ENCODE measurements around the gene HEG1.

HEG1 gene

DNA sequence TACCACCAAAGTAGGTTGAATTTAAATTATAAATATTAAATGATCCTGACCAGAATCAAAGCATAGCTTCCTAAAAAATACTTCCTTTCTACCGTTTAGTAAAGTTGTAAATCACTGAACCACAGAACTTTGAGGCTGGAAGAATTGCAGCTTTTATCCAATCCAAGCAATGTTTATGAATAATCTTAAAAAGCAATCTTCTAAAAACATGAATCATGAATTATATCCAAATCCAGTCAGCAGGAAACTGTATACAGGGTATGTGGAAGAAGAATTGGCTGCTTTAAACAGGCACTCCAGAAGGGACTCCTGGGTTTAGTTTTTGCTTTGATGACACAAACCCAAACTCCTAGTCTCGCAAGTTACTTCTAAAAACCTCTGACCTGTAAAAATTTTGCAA lies 30.2 kb downstream of the HEG1 start:
- no peak overlapping the region for H3K27ac ChIP-seq (ENCODE audit: insufficient read depth in 1 of 2, low read depth in 1 of 2, low read length in 2 of 2, poor library complexity in 1 of 2, severe bottlenecking in 2 of 2)
- H3K27me3 ChIP-seq (replicated peaks in 2 of 5; ENCODE audit: control insufficient read depth in 4 of 5, insufficient read depth in 5 of 5, low read length in 4 of 5), result no peaks in the 10 kb centered on the region
- ChIA-PET POLR2A (no interaction called here), CTCF (no interaction called here)
- no peaks in the 10 kb centered on the region for H3K9me3 ChIP-seq (ENCODE audit: control extremely low read depth in 1 of 5, control insufficient read depth in 4 of 5, insufficient read depth in 2 of 5, low read depth in 1 of 5, low read length in 4 of 5)
- 36% methylated on average over 1 of the region's 2 CpGs for WGBS (ENCODE audit: insufficient coverage)
- peaks cover 4 to 41% (median 29%) of the 10 kb centered on the region in 4 experiments for H3K4me1 ChIP-seq (ENCODE audit: control extremely low read depth in 1 of 4, control insufficient read depth in 4 of 4, insufficient read depth in 4 of 4, low read length in 3 of 4)
- peaks cover 4 to 27% (median 6%) of the 10 kb centered on the region in 4 experiments for H3K36me3 ChIP-seq (ENCODE audit: control insufficient read depth in 4 of 4, insufficient read depth in 4 of 4, low read length in 3 of 4)
- peak; percentile 17 to 65 (median 55) for DNase-seq
- H3K4me3 ChIP-seq (ENCODE audit: control insufficient read depth in 1 of 7, extremely low read depth in 1 of 7, insufficient read depth in 4 of 7, low read depth in 2 of 7, low read length in 6 of 7), result no peak overlapping the region

- POLR2A ChIA-PET, result interaction anchor here (0.6 to 1.0 kb wide), 2 partner anchors 21 to 124 kb away, joined by 3 read pairs; no protein-coding TSS in a partner anchor
- CTCF ChIA-PET, result interaction anchor here (1.5 kb wide), 1 partner anchor 13 kb away, joined by 4 read pairs; no protein-coding TSS in a partner anchor
Measured at GRCh38 chr3:125024817-125025216, 31.0 kb downstream of the HEG1 start.

DNA sequence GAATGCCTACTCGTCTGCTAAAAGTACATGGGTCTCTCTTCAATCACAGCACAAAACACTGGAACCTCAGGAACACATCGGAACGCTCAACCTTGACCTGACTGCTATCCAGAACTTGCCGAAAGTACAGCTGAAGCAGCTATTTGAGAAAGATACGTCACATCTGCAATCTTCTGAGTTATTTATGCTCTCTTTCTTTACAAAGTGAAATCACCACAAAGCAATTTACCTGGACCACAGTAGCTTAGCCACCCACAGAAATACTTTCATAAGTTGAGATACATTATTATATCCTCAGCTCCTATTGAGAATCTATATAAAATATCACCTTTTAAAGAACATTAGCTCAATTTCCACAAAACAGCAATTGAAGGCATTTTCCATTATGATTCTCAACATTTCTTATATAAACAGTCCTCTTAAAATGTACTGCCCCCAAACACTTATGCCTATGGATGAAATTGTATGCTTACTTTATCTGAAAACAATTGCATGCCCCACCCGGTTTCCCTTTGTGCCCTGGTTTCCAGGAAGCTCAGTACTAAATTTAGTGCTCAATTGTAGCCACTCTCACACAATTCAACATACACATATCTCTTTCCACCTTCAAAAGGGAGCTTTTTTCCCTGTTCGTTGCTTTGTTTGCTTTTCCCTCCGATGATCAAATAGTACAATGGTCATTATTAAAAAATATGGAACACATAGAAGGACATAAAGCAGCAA lies 31.8 kb downstream of the HEG1 start:
- POLR2A ChIA-PET, result interaction anchor here (1.0 kb wide), 1 partner anchor 125 kb away, joined by 3 read pairs; no protein-coding TSS in a partner anchor
- Histone ChIP-seq H3K27me3 (replicated peaks in 2 of 5; ENCODE audit: control insufficient read depth in 4 of 5, insufficient read depth in 5 of 5, low read length in 4 of 5) (no peaks in the 10 kb centered on the region), H3K9me3 (ENCODE audit: control extremely low read depth in 1 of 5, control insufficient read depth in 4 of 5, insufficient read depth in 2 of 5, low read depth in 1 of 5, low read length in 4 of 5) (no peaks in the 10 kb centered on the region), H3K4me1 (ENCODE audit: control extremely low read depth in 1 of 4, control insufficient read depth in 4 of 4, insufficient read depth in 4 of 4, low read length in 3 of 4) (peaks cover 4 to 41% (median 29%) of the 10 kb centered on the region in 4 experiments), H3K4me3 (ENCODE audit: control insufficient read depth in 1 of 7, extremely low read depth in 1 of 7, insufficient read depth in 4 of 7, low read depth in 2 of 7, low read length in 6 of 7) (no peak overlapping the region), H3K27ac (ENCODE audit: insufficient read depth in 1 of 2, low read depth in 1 of 2, low read length in 2 of 2, poor library complexity in 1 of 2, severe bottlenecking in 2 of 2) (no peak overlapping the region), H3K36me3 (ENCODE audit: control insufficient read depth in 4 of 4, insufficient read depth in 4 of 4, low read length in 3 of 4) (peaks cover 6 to 28% (median 14%) of the 10 kb centered on the region in 4 experiments)
- no peak for DNase-seq
- 96% methylated on average over 4 of the region's 8 CpGs for WGBS (ENCODE audit: insufficient coverage)
- CTCF ChIA-PET, result interaction anchor here (0.6 to 1.5 kb wide), 2 partner anchors 14 to 1432 kb away, joined by 4 to 5 read pairs; no protein-coding TSS in a partner anchor

More at GRCh38 chr3:125024817-125025216, 31.0 kb downstream of the HEG1 start:
- Histone ChIP-seq H3K4me3 (ENCODE audit: control insufficient read depth in 1 of 7, extremely low read depth in 1 of 7, insufficient read depth in 4 of 7, low read depth in 2 of 7, low read length in 6 of 7) (peak overlapping the region in 1 of 7 experiments; percentile 9), H3K9me3 (ENCODE audit: control extremely low read depth in 1 of 5, control insufficient read depth in 4 of 5, insufficient read depth in 2 of 5, low read depth in 1 of 5, low read length in 4 of 5) (no peaks in the 10 kb centered on the region), H3K36me3 (ENCODE audit: control insufficient read depth in 4 of 4, insufficient read depth in 4 of 4, low read length in 3 of 4) (peaks cover 4 to 27% (median 9%) of the 10 kb centered on the region in 4 experiments), H3K27ac (ENCODE audit: insufficient read depth in 1 of 2, low read depth in 1 of 2, low read length in 2 of 2, poor library complexity in 1 of 2, severe bottlenecking in 2 of 2) (no peak overlapping the region), H3K4me1 (ENCODE audit: control extremely low read depth in 1 of 4, control insufficient read depth in 4 of 4, insufficient read depth in 4 of 4, low read length in 3 of 4) (peaks cover 4 to 41% (median 29%) of the 10 kb centered on the region in 4 experiments), H3K27me3 (replicated peaks in 2 of 5; ENCODE audit: control insufficient read depth in 4 of 5, insufficient read depth in 5 of 5, low read length in 4 of 5) (no peaks in the 10 kb centered on the region)
- 38% methylated on average over 2 of the region's 5 CpGs for WGBS (ENCODE audit: insufficient coverage)
- DNase-seq, result no peak

DNA sequence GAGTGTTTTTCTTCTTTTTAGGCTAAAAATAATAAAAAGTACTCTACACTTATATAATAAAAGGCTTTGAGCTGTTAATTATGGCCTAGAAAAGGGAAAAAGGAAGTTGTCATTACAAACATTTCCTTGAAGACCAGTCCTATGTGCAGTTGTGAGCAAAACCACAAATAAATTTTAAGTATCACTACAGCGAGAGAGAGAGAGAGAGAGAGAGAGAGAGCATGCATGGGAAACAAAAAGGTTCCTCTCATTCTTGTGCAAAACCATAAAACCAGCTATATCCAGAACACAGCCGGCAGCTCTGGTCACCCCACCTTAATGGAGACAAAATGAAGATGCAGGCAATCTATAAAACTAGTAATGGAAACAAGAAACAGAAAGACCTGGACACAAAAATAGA lies 33.6 kb downstream of the HEG1 start:
- Histone ChIP-seq H3K4me1 (ENCODE audit: control extremely low read depth in 1 of 4, control insufficient read depth in 4 of 4, insufficient read depth in 4 of 4, low read length in 3 of 4) (peaks cover 4 to 41% (median 29%) of the 10 kb centered on the region in 4 experiments), H3K27ac (ENCODE audit: insufficient read depth in 1 of 2, low read depth in 1 of 2, low read length in 2 of 2, poor library complexity in 1 of 2, severe bottlenecking in 2 of 2) (no peak overlapping the region), H3K27me3 (replicated peaks in 2 of 5; ENCODE audit: control insufficient read depth in 4 of 5, insufficient read depth in 5 of 5, low read length in 4 of 5) (no peaks in the 10 kb centered on the region), H3K9me3 (ENCODE audit: control extremely low read depth in 1 of 5, control insufficient read depth in 4 of 5, insufficient read depth in 2 of 5, low read depth in 1 of 5, low read length in 4 of 5) (no peaks in the 10 kb centered on the region), H3K36me3 (ENCODE audit: control insufficient read depth in 4 of 4, insufficient read depth in 4 of 4, low read length in 3 of 4) (peaks cover 6 to 19% (median 14%) of the 10 kb centered on the region in 4 experiments), H3K4me3 (ENCODE audit: control insufficient read depth in 1 of 7, extremely low read depth in 1 of 7, insufficient read depth in 4 of 7, low read depth in 2 of 7, low read length in 6 of 7) (peak overlapping the region in 2 of 7 experiments; percentile 7 to 35)
- WGBS (ENCODE audit: insufficient coverage), result 17% methylated on average over 1 of the region's 2 CpGs
- ChIA-PET CTCF (interaction anchor here (0.8 to 1.6 kb wide), 4 partner anchors 10 to 27 kb away, joined by 3 to 4 read pairs (median 4); no protein-coding TSS in a partner anchor), POLR2A (interaction anchor here (0.8 kb wide), 1 partner anchor 10 kb away, joined by 3 read pairs; no protein-coding TSS in a partner anchor)
- DNase-seq, result peak; percentile 52 to 85 (median 73)

DNA sequence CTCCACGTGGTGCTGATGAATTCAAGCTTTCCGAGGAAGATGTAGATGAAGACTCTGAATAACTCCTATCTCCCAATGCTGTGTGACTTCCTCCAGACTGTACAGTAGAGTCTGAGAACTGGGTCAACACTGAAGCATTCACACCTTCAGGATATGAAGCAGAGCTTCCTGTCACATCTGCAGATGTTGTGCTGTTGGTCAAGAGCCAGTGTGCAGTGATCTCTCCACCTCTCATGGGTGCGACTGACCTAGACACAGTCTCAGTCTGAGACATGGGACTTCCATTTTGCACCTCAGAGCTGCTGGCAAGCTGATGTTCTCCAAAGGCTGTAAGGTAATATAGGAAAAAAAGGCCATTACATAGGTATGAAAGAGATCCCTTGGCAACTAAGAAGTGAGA lies 36.5 kb downstream of the HEG1 start:
- ChIA-PET POLR2A (no interaction called here), CTCF (no interaction called here)
- H3K36me3 ChIP-seq (ENCODE audit: control insufficient read depth in 4 of 4, insufficient read depth in 4 of 4, low read length in 3 of 4), result peaks cover 2 to 25% (median 12%) of the 10 kb centered on the region in 4 experiments
- H3K4me3 ChIP-seq (ENCODE audit: control insufficient read depth in 1 of 7, extremely low read depth in 1 of 7, insufficient read depth in 4 of 7, low read depth in 2 of 7, low read length in 6 of 7), result no peak overlapping the region
- no peaks in the 10 kb centered on the region for H3K27me3 ChIP-seq (replicated peaks in 2 of 5; ENCODE audit: control insufficient read depth in 4 of 5, insufficient read depth in 5 of 5, low read length in 4 of 5)
- 100% methylated on average over 2 of the region's 3 CpGs for WGBS (ENCODE audit: insufficient coverage)
- peaks cover 2 to 22% (median 12%) of the 10 kb centered on the region in 4 experiments for H3K4me1 ChIP-seq (ENCODE audit: control extremely low read depth in 1 of 4, control insufficient read depth in 4 of 4, insufficient read depth in 4 of 4, low read length in 3 of 4)
- H3K9me3 ChIP-seq (ENCODE audit: control extremely low read depth in 1 of 5, control insufficient read depth in 4 of 5, insufficient read depth in 2 of 5, low read depth in 1 of 5, low read length in 4 of 5), result no peaks in the 10 kb centered on the region
- DNase-seq, result no peak
- no peak overlapping the region for H3K27ac ChIP-seq (ENCODE audit: insufficient read depth in 1 of 2, low read depth in 1 of 2, low read length in 2 of 2, poor library complexity in 1 of 2, severe bottlenecking in 2 of 2)

- ChIA-PET POLR2A (no interaction called here), CTCF (no interaction called here)
- no peaks in the 10 kb centered on the region for H3K27me3 ChIP-seq (replicated peaks in 2 of 5; ENCODE audit: control insufficient read depth in 4 of 5, insufficient read depth in 5 of 5, low read length in 4 of 5)
- 92% methylated on average over 2 of the region's 2 CpGs for WGBS (ENCODE audit: insufficient coverage)
- H3K36me3 ChIP-seq (ENCODE audit: control insufficient read depth in 4 of 4, insufficient read depth in 4 of 4, low read length in 3 of 4), result peaks cover 5 to 42% (median 29%) of the 10 kb centered on the region in 4 experiments
- DNase-seq, result no peak
- H3K9me3 ChIP-seq (ENCODE audit: control extremely low read depth in 1 of 5, control insufficient read depth in 4 of 5, insufficient read depth in 2 of 5, low read depth in 1 of 5, low read length in 4 of 5), result no peaks in the 10 kb centered on the region
- no peak overlapping the region for H3K4me3 ChIP-seq (ENCODE audit: control insufficient read depth in 1 of 7, extremely low read depth in 1 of 7, insufficient read depth in 4 of 7, low read depth in 2 of 7, low read length in 6 of 7)
- no peak overlapping the region for H3K27ac ChIP-seq (ENCODE audit: insufficient read depth in 1 of 2, low read depth in 1 of 2, low read length in 2 of 2, poor library complexity in 1 of 2, severe bottlenecking in 2 of 2)
- H3K4me1 ChIP-seq (ENCODE audit: control extremely low read depth in 1 of 4, control insufficient read depth in 4 of 4, insufficient read depth in 4 of 4, low read length in 3 of 4), result peaks cover 2 to 10% (median 7%) of the 10 kb centered on the region in 4 experiments
Measured at GRCh38 chr3:125017406-125017805, 38.4 kb downstream of the HEG1 start.

GRCh38 chr3:125014570-125015179 lies 41.1 kb downstream of the HEG1 start:
- Histone ChIP-seq H3K27ac (ENCODE audit: insufficient read depth in 1 of 2, low read depth in 1 of 2, low read length in 2 of 2, poor library complexity in 1 of 2, severe bottlenecking in 2 of 2) (no peak overlapping the region), H3K4me3 (ENCODE audit: control insufficient read depth in 1 of 7, extremely low read depth in 1 of 7, insufficient read depth in 4 of 7, low read depth in 2 of 7, low read length in 6 of 7) (no peak overlapping the region), H3K36me3 (ENCODE audit: control insufficient read depth in 4 of 4, insufficient read depth in 4 of 4, low read length in 3 of 4) (peaks cover 4 to 49% (median 37%) of the 10 kb centered on the region in 4 experiments), H3K27me3 (replicated peaks in 2 of 5; ENCODE audit: control insufficient read depth in 4 of 5, insufficient read depth in 5 of 5, low read length in 4 of 5) (no peaks in the 10 kb centered on the region), H3K9me3 (ENCODE audit: control extremely low read depth in 1 of 5, control insufficient read depth in 4 of 5, insufficient read depth in 2 of 5, low read depth in 1 of 5, low read length in 4 of 5) (no peaks in the 10 kb centered on the region), H3K4me1 (ENCODE audit: control extremely low read depth in 1 of 4, control insufficient read depth in 4 of 4, insufficient read depth in 4 of 4, low read length in 3 of 4) (no peaks in the 10 kb centered on the region)
- POLR2A ChIA-PET, result no interaction called here
- WGBS (ENCODE audit: insufficient coverage), result 94% methylated on average over 19 of the region's 19 CpGs
- DNase-seq, result no peak
- CTCF ChIA-PET, result no interaction called here

Measured in common myeloid progenitor, CD34-positive (primary cell).